ENCODE data around the gene IKZF1. TPM values are rescaled to one million over a fixed set of nuclear protein-coding genes. Genes with fewer than 3 reads are reported as not detected.

The IKZF1 gene
- total RNA-seq, 1 donor from 2014 or later = 0.33 TPM

GRCh38 chr7:50356945-50357268 lies 52.4 kb downstream of the IKZF1 start:
- no peak for DNase-seq (ENCODE audit: low read depth)
- no peaks in the 10 kb centered on the region for H3K36me3 ChIP-seq (ENCODE audit: control insufficient read depth, insufficient read depth, low read length)
- no peaks in the 10 kb centered on the region for H3K27me3 ChIP-seq (ENCODE audit: control insufficient read depth, insufficient read depth, low read length)
- H3K4me3 ChIP-seq (ENCODE audit: low read depth, low read length) = no peak overlapping the region
- TF ChIP-seq, protein P1, sequence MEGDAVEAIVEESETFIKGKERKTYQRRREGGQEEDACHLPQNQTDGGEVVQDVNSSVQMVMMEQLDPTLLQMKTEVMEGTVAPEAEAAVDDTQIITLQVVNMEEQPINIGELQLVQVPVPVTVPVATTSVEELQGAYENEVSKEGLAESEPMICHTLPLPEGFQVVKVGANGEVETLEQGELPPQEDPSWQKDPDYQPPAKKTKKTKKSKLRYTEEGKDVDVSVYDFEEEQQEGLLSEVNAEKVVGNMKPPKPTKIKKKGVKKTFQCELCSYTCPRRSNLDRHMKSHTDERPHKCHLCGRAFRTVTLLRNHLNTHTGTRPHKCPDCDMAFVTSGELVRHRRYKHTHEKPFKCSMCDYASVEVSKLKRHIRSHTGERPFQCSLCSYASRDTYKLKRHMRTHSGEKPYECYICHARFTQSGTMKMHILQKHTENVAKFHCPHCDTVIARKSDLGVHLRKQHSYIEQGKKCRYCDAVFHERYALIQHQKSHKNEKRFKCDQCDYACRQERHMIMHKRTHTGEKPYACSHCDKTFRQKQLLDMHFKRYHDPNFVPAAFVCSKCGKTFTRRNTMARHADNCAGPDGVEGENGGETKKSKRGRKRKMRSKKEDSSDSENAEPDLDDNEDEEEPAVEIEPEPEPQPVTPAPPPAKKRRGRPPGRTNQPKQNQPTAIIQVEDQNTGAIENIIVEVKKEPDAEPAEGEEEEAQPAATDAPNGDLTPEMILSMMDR (IDR thresholded peaks at IDR 0.05; ENCODE audit: insufficient read depth, low read length, poor library complexity, severe bottlenecking) = no peak

GRCh38 chr7:50357426-50357825 lies 52.9 kb downstream of the IKZF1 start:
- Histone ChIP-seq H3K4me3 (ENCODE audit: low read depth, low read length) (no peak overlapping the region), H3K36me3 (ENCODE audit: control insufficient read depth, insufficient read depth, low read length) (no peaks in the 10 kb centered on the region), H3K27me3 (ENCODE audit: control insufficient read depth, insufficient read depth, low read length) (no peaks in the 10 kb centered on the region)
- no peak for DNase-seq (ENCODE audit: low read depth)
- TF ChIP-seq, protein P1 (IDR thresholded peaks at IDR 0.05; ENCODE audit: insufficient read depth, low read length, poor library complexity, severe bottlenecking) = no peak

GRCh38 chr7:50358041-50358705 lies 53.7 kb downstream of the IKZF1 start:
- no peak for DNase-seq (ENCODE audit: low read depth)
- Histone ChIP-seq H3K4me3 (ENCODE audit: low read depth, low read length) (no peak overlapping the region), H3K27me3 (ENCODE audit: control insufficient read depth, insufficient read depth, low read length) (no peaks in the 10 kb centered on the region), H3K36me3 (ENCODE audit: control insufficient read depth, insufficient read depth, low read length) (no peaks in the 10 kb centered on the region)
- TF ChIP-seq, protein P1 (IDR thresholded peaks at IDR 0.05; ENCODE audit: insufficient read depth, low read length, poor library complexity, severe bottlenecking) = no peak

DNA sequence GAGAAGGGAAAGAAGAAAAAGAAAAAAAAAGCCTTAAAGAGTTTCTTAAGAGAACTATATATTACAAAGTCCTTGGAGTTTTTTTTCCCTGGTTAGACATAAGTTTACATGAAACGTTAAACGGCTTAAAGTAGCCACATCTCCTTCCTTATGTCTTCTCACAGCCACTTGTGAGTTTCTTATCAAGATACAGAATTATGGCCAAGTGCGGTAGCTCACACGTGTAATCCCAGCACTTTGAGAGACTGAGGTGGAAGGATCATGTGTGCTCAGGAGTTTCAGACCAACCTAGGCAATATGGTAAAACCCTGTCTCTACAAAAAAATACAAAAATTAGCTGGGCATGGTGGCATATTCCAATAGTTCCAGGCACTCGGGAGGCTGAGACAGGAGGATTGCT lies 54.3 kb downstream of the IKZF1 start:
- DNase-seq (ENCODE audit: low read depth) = no peak
- Histone ChIP-seq H3K36me3 (ENCODE audit: control insufficient read depth, insufficient read depth, low read length) (no peaks in the 10 kb centered on the region), H3K4me3 (ENCODE audit: low read depth, low read length) (no peak overlapping the region), H3K27me3 (ENCODE audit: control insufficient read depth, insufficient read depth, low read length) (no peaks in the 10 kb centered on the region)
- TF ChIP-seq, protein P1 (IDR thresholded peaks at IDR 0.05; ENCODE audit: insufficient read depth, low read length, poor library complexity, severe bottlenecking) = no peak

GRCh38 chr7:50359258-50359994 lies 54.9 kb downstream of the IKZF1 start:
- no peaks in the 10 kb centered on the region for H3K27me3 ChIP-seq (ENCODE audit: control insufficient read depth, insufficient read depth, low read length)
- no peak overlapping the region for H3K4me3 ChIP-seq (ENCODE audit: low read depth, low read length)
- TF ChIP-seq, protein P1 (IDR thresholded peaks at IDR 0.05; ENCODE audit: insufficient read depth, low read length, poor library complexity, severe bottlenecking) = no peak
- H3K36me3 ChIP-seq (ENCODE audit: control insufficient read depth, insufficient read depth, low read length) = no peaks in the 10 kb centered on the region
- DNase-seq (ENCODE audit: low read depth) = no peak

All from kidney epithelial cell (primary cell).